Amniotic epithelial cell (primary cell): ENCODE results near the gene CDK19.
"Not testable (repeated sequence)": the region's sequence is repeated elsewhere in the genome, so short reads cannot be mapped to it uniquely, and the experiment has no call there.

Experiments
- DNase-seq: peaks from one replicate; pipeline ENCODE4 v3.0.0-alpha.2; 2010; ENCODE audit warnings: low read depth

The CDK19 gene

GRCh38 chr6:110756817-110757216 is 58.5 kb downstream of the CDK19 start:
- no peak for DNase-seq

DNA sequence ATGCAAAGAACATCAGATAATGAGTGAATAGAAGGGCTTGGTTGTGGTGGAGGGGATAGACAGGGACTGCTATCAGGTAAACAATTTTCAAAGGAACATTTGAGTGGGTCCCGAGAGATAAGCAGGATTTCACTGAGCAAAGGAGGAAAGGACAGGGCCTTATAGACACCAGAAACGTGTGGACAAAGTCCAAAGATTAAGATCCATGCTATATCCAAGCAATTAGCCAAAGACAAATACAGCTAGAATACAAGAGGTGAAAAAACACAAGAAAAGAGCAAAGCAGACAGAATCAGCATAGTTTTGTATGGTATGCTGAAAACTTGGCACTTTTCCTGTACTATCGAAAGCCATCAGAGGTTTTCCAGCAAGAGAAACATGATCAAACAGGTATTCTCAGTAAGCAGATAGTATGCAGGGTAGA is 59.8 kb downstream of the CDK19 start:
- DNase-seq: no peak

DNA sequence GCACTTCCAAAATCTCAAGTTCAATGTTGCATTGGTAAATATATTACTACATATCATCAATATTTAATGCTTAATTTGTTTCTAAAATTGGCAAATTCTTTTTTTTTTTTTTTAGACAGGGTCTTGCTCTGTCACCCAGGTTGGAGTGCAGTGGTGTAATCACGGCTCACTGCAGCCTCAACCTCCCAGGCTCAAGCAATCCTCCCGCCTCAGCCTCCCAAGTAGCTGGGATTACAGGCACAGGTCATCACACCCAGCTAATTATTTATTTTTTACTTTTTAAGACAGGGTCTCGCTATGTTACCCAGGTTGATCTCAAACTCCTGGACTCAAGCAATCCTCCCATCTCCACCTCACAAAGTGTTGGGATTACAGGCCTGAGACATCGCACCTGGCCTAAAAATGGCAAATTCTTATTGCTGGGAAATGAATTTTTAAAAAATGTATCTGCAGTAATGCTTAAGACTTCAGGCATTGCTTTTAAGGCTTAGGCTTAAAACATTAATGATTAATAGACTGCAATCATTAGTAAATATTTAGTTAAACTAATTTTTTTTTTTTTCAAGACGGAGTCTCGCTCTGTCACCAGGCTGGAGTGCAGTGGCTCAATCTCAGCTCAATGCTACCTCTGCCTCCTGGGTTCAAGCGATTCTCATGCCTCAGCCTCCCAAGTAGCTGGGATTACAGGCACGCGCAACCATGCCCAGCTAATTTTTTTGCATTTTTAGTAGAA is 61.2 kb downstream of the CDK19 start:
- DNase-seq: not testable (repeated sequence)

GRCh38 chr6:110748453-110748852 is 66.8 kb downstream of the CDK19 start:
- no peak for DNase-seq

GRCh38 chr6:110746680-110747079 is 68.6 kb downstream of the CDK19 start:
- DNase-seq: peak; percentile 8

- no peak for DNase-seq
Observed at GRCh38 chr6:110744991-110745390, 70.3 kb downstream of the CDK19 start.

- DNase-seq: not testable (repeated sequence)
Observed at GRCh38 chr6:110742552-110742951, 72.7 kb downstream of the CDK19 start.

GRCh38 chr6:110741517-110741916 is 73.8 kb downstream of the CDK19 start:
- peak; percentile 8 for DNase-seq

DNA sequence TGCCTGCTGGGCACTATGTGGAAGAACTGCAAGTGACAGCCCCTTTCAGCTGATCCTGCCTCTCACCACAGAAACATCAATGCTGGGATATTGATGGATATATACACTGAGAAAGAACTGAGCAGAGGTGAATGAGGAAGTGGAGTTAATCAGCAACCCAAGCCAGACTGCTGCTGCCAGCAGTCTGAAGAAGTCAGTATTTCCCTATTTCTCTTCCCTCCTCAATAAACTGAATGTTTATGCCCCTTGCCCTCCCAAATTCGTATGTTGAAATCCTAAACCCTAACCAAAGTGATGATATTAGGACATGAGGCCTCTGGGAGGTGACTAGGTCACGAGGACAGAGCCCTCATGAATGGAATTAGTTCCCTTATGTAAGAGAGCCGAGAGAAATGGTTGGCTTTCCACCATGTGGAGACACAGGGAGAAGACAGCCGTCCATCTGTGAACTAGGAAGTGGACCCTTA is 76.3 kb downstream of the CDK19 start:
- DNase-seq: no peak

DNA sequence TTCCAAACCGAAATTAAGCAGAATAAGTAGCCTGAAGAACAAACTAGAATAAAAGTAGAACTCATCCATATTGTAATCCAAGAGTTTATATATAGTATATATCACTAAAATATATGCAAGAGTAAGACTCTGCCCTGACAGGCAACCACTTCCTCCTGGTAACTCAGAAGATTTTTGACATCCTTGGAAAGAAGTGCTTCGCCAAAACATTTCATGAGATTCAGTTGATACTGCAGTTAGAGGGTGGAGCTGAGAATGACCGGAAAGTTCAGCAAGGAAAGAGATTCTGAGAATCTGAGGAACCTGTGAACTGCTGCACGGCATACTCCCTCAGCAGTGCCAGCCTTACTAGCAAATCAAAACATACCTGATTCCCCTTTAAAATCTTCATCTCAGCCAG is 79.6 kb downstream of the CDK19 start:
- DNase-seq: no peak

DNA sequence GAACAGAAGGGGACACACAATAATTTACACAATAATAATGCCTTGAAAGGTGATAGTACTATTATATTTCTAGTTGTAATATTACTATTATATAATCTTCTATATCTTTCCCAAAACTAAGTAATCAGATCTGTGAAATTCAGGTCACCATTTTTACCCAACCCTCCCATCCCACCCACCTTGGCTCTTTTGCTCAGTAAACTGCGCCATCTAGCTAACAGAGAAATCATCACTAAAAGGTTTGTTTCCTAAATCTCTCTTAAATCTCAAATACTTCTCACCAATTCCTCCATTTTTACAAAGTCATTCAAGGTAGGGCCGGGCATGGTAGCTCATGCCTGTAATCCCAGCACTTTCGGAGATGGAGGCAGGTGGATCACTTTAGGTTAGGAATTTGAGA is 83.4 kb downstream of the CDK19 start:
- DNase-seq: no peak

DNA sequence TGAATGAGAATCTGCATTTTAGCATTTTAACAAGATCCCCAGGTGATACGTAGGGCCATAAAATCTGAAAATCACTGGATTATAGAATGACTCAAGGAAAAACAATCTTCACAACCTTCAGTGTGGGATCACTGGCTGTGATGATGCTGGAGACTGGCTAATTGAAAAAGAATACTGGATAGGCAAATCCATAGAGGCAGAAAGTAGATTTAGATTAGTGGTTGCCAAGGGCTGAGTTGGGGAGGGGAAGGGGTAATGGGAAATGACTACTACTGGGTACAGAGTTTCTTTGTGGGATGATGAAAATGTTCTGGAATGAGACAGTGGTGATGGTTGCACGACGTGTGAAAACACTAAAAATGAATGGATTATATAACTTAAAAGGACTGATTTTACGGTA is 84.1 kb downstream of the CDK19 start:
- no peak for DNase-seq

- no peak for DNase-seq
Observed at GRCh38 chr6:110728501-110728900, 86.8 kb downstream of the CDK19 start.

- DNase-seq: no peak
Observed at GRCh38 chr6:110723017-110723416, 92.3 kb downstream of the CDK19 start.

- no peak for DNase-seq
Observed at GRCh38 chr6:110720066-110720465, 95.2 kb downstream of the CDK19 start.

GRCh38 chr6:110719601-110720000 is 95.7 kb downstream of the CDK19 start:
- not testable (repeated sequence) for DNase-seq

GRCh38 chr6:110714143-110714542 is 101.1 kb downstream of the CDK19 start:
- peak; percentile 20 for DNase-seq

- DNase-seq: no peak
Observed at GRCh38 chr6:110712238-110712637, 103.0 kb downstream of the CDK19 start.

GRCh38 chr6:110710115-110710514 is 105.2 kb downstream of the CDK19 start:
- no peak for DNase-seq

GRCh38 chr6:110708295-110708950 is 106.8 kb downstream of the CDK19 start:
- DNase-seq: peak; percentile 51

DNA sequence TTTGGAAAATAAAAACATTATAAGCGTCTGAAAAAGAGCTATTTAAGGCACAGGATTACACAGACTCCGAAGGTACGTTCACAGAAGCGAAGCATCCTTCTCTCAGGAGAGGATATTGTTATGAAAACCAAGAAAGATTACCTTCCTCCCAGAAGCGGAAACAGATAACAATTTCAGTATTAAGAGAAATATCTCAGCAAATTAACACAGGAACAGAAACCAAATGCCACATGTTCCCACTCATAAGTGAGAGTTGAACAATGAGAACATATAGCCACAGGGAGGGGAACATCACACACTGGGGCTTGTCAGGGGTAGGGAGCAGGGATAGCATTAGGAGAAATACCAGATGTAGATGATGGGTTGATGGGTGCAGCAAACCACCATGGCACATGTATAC is 109.7 kb downstream of the CDK19 start:
- no peak for DNase-seq

GRCh38 chr6:110703906-110704594 is 111.2 kb downstream of the CDK19 start:
- DNase-seq: peak; percentile 73
